Skeletal muscle satellite cell (primary cell): ENCODE results near the gene COL2A1.

Experiments used
- H3K27me3 ChIP-seq: 2 replicates; pipeline ENCODE4 v1.7.0; 2013; ENCODE audit warnings: low read length; ENCODE audit not compliant: control insufficient read depth, insufficient read depth
- H3K36me3 ChIP-seq: 2 replicates; pipeline ENCODE4 v1.7.0; 2013; ENCODE audit warnings: mild to moderate bottlenecking, control low read depth, low read length; ENCODE audit not compliant: insufficient read depth
- H3K4me1 ChIP-seq: 2 replicates; pipeline ENCODE4 v1.7.0; 2013; ENCODE audit warnings: low read length; ENCODE audit not compliant: control insufficient read depth, insufficient read depth
- H3K4me2 ChIP-seq: 2 replicates; pipeline ENCODE4 v1.7.0; 2013; ENCODE audit warnings: mild to moderate bottlenecking, low read length
- H3K4me3 ChIP-seq: 2 replicates; pipeline ENCODE4 v1.7.0; 2013; ENCODE audit warnings: low read length
- H3K9ac ChIP-seq: 2 replicates; pipeline ENCODE4 v1.7.0; 2013; ENCODE audit warnings: mild to moderate bottlenecking, low read depth, low read length, moderate library complexity
- H3K9me3 ChIP-seq: replicated peaks from 2 replicates; pipeline ENCODE4 v1.7.0; 2013; ENCODE audit warnings: mild to moderate bottlenecking, control low read depth, low read length

Gene COL2A1

GRCh38 chr12:48039151-48039550, 34.9 kb upstream of the COL2A1 start:
- Histone ChIP-seq H3K4me2 (no peak overlapping the region), H3K36me3 (no peaks in the 10 kb centered on the region), H3K27me3 (no peaks in the 10 kb centered on the region), H3K4me3 (no peak overlapping the region), H3K4me1 (peaks cover 9% of the 10 kb centered on the region), H3K9ac (no peak overlapping the region), H3K9me3 (no peaks in the 10 kb centered on the region)

GRCh38 chr12:48038085-48038484, 33.8 kb upstream of the COL2A1 start:
- Histone ChIP-seq H3K4me2 (no peak overlapping the region), H3K27me3 (peaks cover 2% of the 10 kb centered on the region), H3K4me3 (no peak overlapping the region), H3K9me3 (no peaks in the 10 kb centered on the region), H3K4me1 (peaks cover 9% of the 10 kb centered on the region), H3K36me3 (no peaks in the 10 kb centered on the region), H3K9ac (no peak overlapping the region)

- Histone ChIP-seq H3K4me3 (no peak overlapping the region), H3K27me3 (peaks cover 2% of the 10 kb centered on the region), H3K36me3 (no peaks in the 10 kb centered on the region), H3K9ac (no peak overlapping the region), H3K9me3 (no peaks in the 10 kb centered on the region), H3K4me2 (peak overlapping the region; percentile 33), H3K4me1 (peaks cover 9% of the 10 kb centered on the region)
Measured at GRCh38 chr12:48037267-48037915, 33.1 kb upstream of the COL2A1 start.

- no peak overlapping the region for H3K9ac ChIP-seq
Measured at GRCh38 chr12:48036818-48037217, 32.5 kb upstream of the COL2A1 start.

GRCh38 chr12:48034835-48035805, 30.8 kb upstream of the COL2A1 start:
- H3K4me1 ChIP-seq = peaks cover 9% of the 10 kb centered on the region
- peaks cover 14% of the 10 kb centered on the region for H3K27me3 ChIP-seq
- H3K9ac ChIP-seq = no peak overlapping the region
- H3K9me3 ChIP-seq = no peaks in the 10 kb centered on the region
- H3K4me3 ChIP-seq = no peak overlapping the region
- no peaks in the 10 kb centered on the region for H3K36me3 ChIP-seq
- no peak overlapping the region for H3K4me2 ChIP-seq

More at GRCh38 chr12:48036818-48037217, 32.5 kb upstream of the COL2A1 start:
- H3K9me3 ChIP-seq = no peaks in the 10 kb centered on the region
- no peaks in the 10 kb centered on the region for H3K36me3 ChIP-seq
- peaks cover 7% of the 10 kb centered on the region for H3K27me3 ChIP-seq
- no peak overlapping the region for H3K4me3 ChIP-seq
- no peak overlapping the region for H3K4me2 ChIP-seq
- peaks cover 9% of the 10 kb centered on the region for H3K4me1 ChIP-seq

- Histone ChIP-seq H3K4me3 (no peak overlapping the region), H3K4me1 (peaks cover 9% of the 10 kb centered on the region), H3K9ac (no peak overlapping the region), H3K4me2 (no peak overlapping the region), H3K27me3 (peaks cover 18% of the 10 kb centered on the region), H3K9me3 (no peaks in the 10 kb centered on the region), H3K36me3 (no peaks in the 10 kb centered on the region)
Measured at GRCh38 chr12:48033451-48033850, 29.2 kb upstream of the COL2A1 start.

GRCh38 chr12:48032597-48032996, 28.3 kb upstream of the COL2A1 start:
- no peak overlapping the region for H3K4me3 ChIP-seq
- peaks cover 4% of the 10 kb centered on the region for H3K4me1 ChIP-seq
- H3K4me2 ChIP-seq = no peak overlapping the region
- peaks cover 20% of the 10 kb centered on the region for H3K27me3 ChIP-seq
- no peaks in the 10 kb centered on the region for H3K36me3 ChIP-seq
- H3K9ac ChIP-seq = no peak overlapping the region
- no peaks in the 10 kb centered on the region for H3K9me3 ChIP-seq

- H3K9me3 ChIP-seq = no peaks in the 10 kb centered on the region
- no peak overlapping the region for H3K4me2 ChIP-seq
- no peaks in the 10 kb centered on the region for H3K36me3 ChIP-seq
- peaks cover 33% of the 10 kb centered on the region for H3K27me3 ChIP-seq
- no peaks in the 10 kb centered on the region for H3K4me1 ChIP-seq
- H3K4me3 ChIP-seq = no peak overlapping the region
- no peak overlapping the region for H3K9ac ChIP-seq
Measured at GRCh38 chr12:48031135-48031960, 27.1 kb upstream of the COL2A1 start.

- H3K4me1 ChIP-seq = no peaks in the 10 kb centered on the region
- H3K9me3 ChIP-seq = no peaks in the 10 kb centered on the region
- no peak overlapping the region for H3K9ac ChIP-seq
- peaks cover 38% of the 10 kb centered on the region for H3K27me3 ChIP-seq
- H3K4me2 ChIP-seq = no peak overlapping the region
- no peak overlapping the region for H3K4me3 ChIP-seq
- no peaks in the 10 kb centered on the region for H3K36me3 ChIP-seq
Measured at GRCh38 chr12:48030173-48030650, 25.9 kb upstream of the COL2A1 start.

- H3K4me2 ChIP-seq = no peak overlapping the region
- no peaks in the 10 kb centered on the region for H3K9me3 ChIP-seq
- H3K4me1 ChIP-seq = no peaks in the 10 kb centered on the region
- no peak overlapping the region for H3K4me3 ChIP-seq
- H3K36me3 ChIP-seq = no peaks in the 10 kb centered on the region
- H3K9ac ChIP-seq = no peak overlapping the region
- peaks cover 41% of the 10 kb centered on the region for H3K27me3 ChIP-seq
Measured at GRCh38 chr12:48029491-48030172, 25.4 kb upstream of the COL2A1 start.
